Measurements from ENCODE around the gene PLXNB1. TPM values are rescaled to one million over a fixed set of nuclear protein-coding genes. Genes with fewer than 3 reads are reported as not detected.
"Not testable (repeated sequence)": the region's sequence is repeated elsewhere in the genome, so short reads cannot be mapped to it uniquely, and the experiment has no call there.

Gene PLXNB1
- total and polyA plus RNA-seq, 7 donors: 2.3 to 6.1 (median 2.5) TPM

DNA sequence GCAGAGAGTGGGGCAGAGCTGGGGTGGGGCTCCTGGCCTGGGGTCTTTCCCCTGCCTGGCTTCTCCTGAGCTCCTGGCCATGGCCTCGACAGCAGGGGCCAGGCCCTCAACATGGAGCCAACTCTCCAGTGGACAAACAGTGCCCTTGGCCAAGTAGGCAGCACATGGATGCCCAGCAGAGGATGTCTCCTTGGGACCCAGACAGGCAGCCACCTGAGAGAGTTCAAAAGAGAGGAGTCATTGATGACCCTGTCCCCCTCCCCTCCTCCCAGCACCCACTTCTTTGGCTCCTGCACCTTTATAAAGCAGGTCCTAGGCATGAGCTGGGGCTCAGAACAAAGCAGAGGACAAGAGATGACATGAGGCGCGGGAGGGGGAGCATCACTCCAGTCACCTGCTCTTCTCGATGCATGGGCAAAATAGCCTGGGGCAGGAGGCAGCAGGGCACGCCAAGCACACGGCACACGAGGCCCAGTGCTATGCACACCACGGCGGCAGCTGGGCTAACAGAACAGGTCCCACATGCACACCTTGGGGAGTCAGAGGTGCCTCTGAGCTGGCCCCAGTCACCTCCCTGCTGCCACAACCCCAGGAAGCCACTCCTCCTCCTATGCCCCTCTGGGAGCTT, 46.7 kb upstream of the PLXNB1 start:
- intact Hi-C loops (cut with DNase I): no loop called here
- Histone ChIP-seq H3K9me3 (no peaks in the 10 kb centered on the region), H3K36me3 (ENCODE audit: insufficient read depth in 1 of 2, low read depth in 1 of 2) (no peaks in the 10 kb centered on the region), H3K27ac (no peak overlapping the region), H3K4me3 (no peak overlapping the region), H3K4me1 (peaks cover 9% of the 10 kb centered on the region), H3K27me3 (ENCODE audit: insufficient read depth in 3 of 3, low read length in 2 of 3) (no peaks in the 10 kb centered on the region)
- TF ChIP-seq, protein P1, sequence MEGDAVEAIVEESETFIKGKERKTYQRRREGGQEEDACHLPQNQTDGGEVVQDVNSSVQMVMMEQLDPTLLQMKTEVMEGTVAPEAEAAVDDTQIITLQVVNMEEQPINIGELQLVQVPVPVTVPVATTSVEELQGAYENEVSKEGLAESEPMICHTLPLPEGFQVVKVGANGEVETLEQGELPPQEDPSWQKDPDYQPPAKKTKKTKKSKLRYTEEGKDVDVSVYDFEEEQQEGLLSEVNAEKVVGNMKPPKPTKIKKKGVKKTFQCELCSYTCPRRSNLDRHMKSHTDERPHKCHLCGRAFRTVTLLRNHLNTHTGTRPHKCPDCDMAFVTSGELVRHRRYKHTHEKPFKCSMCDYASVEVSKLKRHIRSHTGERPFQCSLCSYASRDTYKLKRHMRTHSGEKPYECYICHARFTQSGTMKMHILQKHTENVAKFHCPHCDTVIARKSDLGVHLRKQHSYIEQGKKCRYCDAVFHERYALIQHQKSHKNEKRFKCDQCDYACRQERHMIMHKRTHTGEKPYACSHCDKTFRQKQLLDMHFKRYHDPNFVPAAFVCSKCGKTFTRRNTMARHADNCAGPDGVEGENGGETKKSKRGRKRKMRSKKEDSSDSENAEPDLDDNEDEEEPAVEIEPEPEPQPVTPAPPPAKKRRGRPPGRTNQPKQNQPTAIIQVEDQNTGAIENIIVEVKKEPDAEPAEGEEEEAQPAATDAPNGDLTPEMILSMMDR (IDR thresholded peaks at IDR 0.05): no peak
- ATAC-seq: no peak
- no peak for DNase-seq
- WGBS, 3 donors: 80 to 83% (median 82%) methylated on average over 9 of the region's 9 CpGs

DNA sequence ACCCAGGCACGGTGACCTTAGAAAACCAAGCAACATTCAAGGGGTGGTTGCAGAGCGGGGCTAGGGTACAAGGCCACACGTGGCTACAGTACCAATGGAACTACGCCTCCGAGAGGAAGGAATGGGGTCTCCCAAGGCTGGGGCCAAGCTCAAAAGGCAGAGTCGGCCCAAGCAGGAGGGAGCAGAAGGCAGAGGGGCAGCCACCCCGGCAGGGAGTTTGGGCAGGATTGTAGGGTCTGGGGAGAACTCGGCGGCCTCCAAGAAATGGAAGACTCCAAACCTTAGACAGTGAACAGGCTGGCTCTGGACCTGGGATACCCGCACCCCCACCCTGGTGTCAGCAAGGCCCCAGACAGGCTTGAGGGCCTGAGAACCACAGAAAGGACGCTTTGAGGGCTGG, 45.3 kb upstream of the PLXNB1 start:
- no peak overlapping the region for H3K27ac ChIP-seq
- 79 to 84% (median 84%) methylated on average over 11 of the region's 11 CpGs for WGBS, 3 donors
- H3K9me3 ChIP-seq: no peaks in the 10 kb centered on the region
- DNase-seq (no peak), ATAC-seq (no peak)
- no peak overlapping the region for H3K4me3 ChIP-seq
- intact Hi-C loops (cut with DNase I): no loop called here
- H3K36me3 ChIP-seq (ENCODE audit: insufficient read depth in 1 of 2, low read depth in 1 of 2): no peaks in the 10 kb centered on the region
- no peaks in the 10 kb centered on the region for H3K27me3 ChIP-seq (ENCODE audit: insufficient read depth in 3 of 3, low read length in 2 of 3)
- TF ChIP-seq, protein P1 (IDR thresholded peaks at IDR 0.05): no peak
- peaks cover 9% of the 10 kb centered on the region for H3K4me1 ChIP-seq

DNA sequence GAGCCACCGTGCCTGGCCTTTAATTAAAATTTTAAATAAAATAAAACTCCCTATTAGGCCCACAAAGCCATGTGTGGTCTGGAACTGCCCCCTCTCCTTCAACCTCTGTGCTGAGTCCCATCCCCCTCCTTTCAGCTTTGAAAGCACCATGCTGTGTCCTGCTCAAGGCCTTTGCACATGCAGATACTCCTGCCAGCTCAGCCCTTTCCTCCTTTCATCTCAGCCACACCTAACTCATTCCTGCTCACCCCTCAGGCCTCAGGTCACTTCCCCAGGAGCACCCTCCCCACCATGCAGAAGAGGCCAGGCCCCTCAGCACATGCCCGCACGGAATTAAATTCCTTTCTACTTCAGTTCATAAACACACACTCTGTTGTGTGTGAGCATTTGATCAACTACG, 44.7 kb upstream of the PLXNB1 start:
- Histone ChIP-seq H3K9me3 (no peaks in the 10 kb centered on the region), H3K27me3 (ENCODE audit: insufficient read depth in 3 of 3, low read length in 2 of 3) (no peaks in the 10 kb centered on the region), H3K4me3 (no peak overlapping the region), H3K4me1 (peaks cover 13% of the 10 kb centered on the region), H3K27ac (no peak overlapping the region), H3K36me3 (ENCODE audit: insufficient read depth in 1 of 2, low read depth in 1 of 2) (peaks cover 0 to under 1% of the 10 kb centered on the region in 2 donors)
- TF ChIP-seq, protein P1 (IDR thresholded peaks at IDR 0.05): no peak
- 80 to 85% (median 81%) methylated on average over 4 of the region's 4 CpGs for WGBS, 3 donors
- intact Hi-C loops (cut with DNase I): no loop called here
- ATAC-seq (no peak), DNase-seq (no peak)

DNA sequence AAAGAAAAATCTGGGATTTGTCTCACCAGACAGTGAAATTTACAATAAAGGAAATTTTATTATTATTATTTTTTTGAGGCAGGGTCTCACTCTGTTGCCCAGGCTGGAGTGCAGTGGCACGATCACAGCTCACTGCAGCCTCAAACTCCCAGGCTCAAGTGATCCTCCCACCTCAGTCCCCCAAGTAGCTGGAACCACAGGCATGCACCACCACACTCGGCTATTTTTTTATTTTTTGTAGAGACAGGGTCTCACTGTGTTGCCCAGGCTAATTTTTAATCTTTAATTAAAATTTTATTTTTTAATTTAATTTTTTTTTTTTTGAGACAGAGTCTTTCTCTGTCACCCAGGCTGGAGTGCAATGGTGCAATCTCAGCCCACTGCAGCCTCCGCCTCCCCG, 44.1 kb upstream of the PLXNB1 start:
- H3K27me3 ChIP-seq (ENCODE audit: insufficient read depth in 3 of 3, low read length in 2 of 3); ATAC-seq; DNase-seq; H3K9me3 ChIP-seq; H3K4me3 ChIP-seq; H3K36me3 ChIP-seq (ENCODE audit: insufficient read depth in 1 of 2, low read depth in 1 of 2); intact Hi-C loops (cut with DNase I): not testable (repeated sequence)
- 91 to 95% (median 94%) methylated on average over 4 of the region's 4 CpGs for WGBS, 3 donors
- peak overlapping the region; percentile 86 for H3K27ac ChIP-seq
- peaks cover 18% of the 10 kb centered on the region for H3K4me1 ChIP-seq

DNA sequence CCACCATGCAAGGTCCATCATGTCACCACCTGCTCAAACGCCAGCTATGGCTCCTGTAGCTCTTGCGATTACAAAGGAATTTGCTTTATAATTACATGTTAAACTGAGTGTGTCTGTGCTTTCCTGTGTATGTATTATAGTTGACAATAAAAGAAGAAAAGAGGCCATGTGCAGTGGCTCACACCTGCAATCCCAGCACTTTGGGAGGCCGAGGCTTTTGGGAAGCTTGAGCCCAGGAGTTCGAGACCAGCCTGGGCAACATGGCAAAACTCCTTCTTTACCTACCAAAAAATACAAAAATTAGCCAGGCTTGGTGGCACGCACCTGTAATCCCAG, 43.7 kb upstream of the PLXNB1 start:
- peak overlapping the region; percentile 79 for H3K4me3 ChIP-seq

More for the DNA sequence above, 43.7 kb upstream of the PLXNB1 start:
- peak overlapping the region; percentile 86 for H3K27ac ChIP-seq
- DNase-seq (no peak), ATAC-seq (no peak)
- intact Hi-C loops (cut with DNase I): no loop called here
- peaks cover 0 to 8% of the 10 kb centered on the region in 2 donors for H3K36me3 ChIP-seq (ENCODE audit: insufficient read depth in 1 of 2, low read depth in 1 of 2)
- no peaks in the 10 kb centered on the region for H3K27me3 ChIP-seq (ENCODE audit: insufficient read depth in 3 of 3, low read length in 2 of 3)
- peaks cover 19% of the 10 kb centered on the region for H3K4me1 ChIP-seq
- TF ChIP-seq, protein P1 (IDR thresholded peaks at IDR 0.05): no peak
- no peaks in the 10 kb centered on the region for H3K9me3 ChIP-seq
- 70 to 78% (median 75%) methylated on average over 5 of the region's 5 CpGs for WGBS, 3 donors

All from psoas muscle (tissue), 8 donors.